GM21367 (cell line): Measurements from ENCODE around the gene KCNJ1.

Experiments used
- ATAC-seq: cut with Tn5 transposase; IDR thresholded peaks from one replicate; pipeline ENCODE4 v1.9.1; 2021; ENCODE audit not compliant: unreplicated experiment

KCNJ1 gene

GRCh38 chr11:128882451-128882850, 15.4 kb upstream of the KCNJ1 start:
- ATAC-seq: no peak

- ATAC-seq: no peak
These were observed 14.1 kb upstream of the KCNJ1 start for GRCh38 chr11:128881221-128881620.

GRCh38 chr11:128879817-128880216, 12.7 kb upstream of the KCNJ1 start:
- ATAC-seq: no peak

GRCh38 chr11:128878455-128878854, 11.4 kb upstream of the KCNJ1 start:
- ATAC-seq: no peak

GRCh38 chr11:128877726-128878125, 10.6 kb upstream of the KCNJ1 start:
- ATAC-seq: no peak

- no peak for ATAC-seq
These were observed 9.1 kb upstream of the KCNJ1 start for GRCh38 chr11:128876133-128876650.

- ATAC-seq: no peak
These were observed 7.3 kb upstream of the KCNJ1 start for GRCh38 chr11:128874427-128874826.

- ATAC-seq: no peak
These were observed 5.5 kb upstream of the KCNJ1 start for GRCh38 chr11:128872594-128872993.

- no peak for ATAC-seq
These were observed 5.0 kb upstream of the KCNJ1 start for GRCh38 chr11:128872094-128872493.

GRCh38 chr11:128871168-128871610, 4.1 kb upstream of the KCNJ1 start:
- no peak for ATAC-seq

- ATAC-seq: no peak
These were observed 2.0 kb upstream of the KCNJ1 start for GRCh38 chr11:128868841-128869671.

- no peak for ATAC-seq
These were observed 1.6 kb downstream of the KCNJ1 start for GRCh38 chr11:128865490-128865889.

GRCh38 chr11:128862908-128863660, 4.0 kb downstream of the KCNJ1 start:
- no peak for ATAC-seq

GRCh38 chr11:128862406-128862805, 4.7 kb downstream of the KCNJ1 start:
- no peak for ATAC-seq

GRCh38 chr11:128860571-128861361, 6.3 kb downstream of the KCNJ1 start:
- no peak for ATAC-seq

GRCh38 chr11:128859563-128860441, 7.3 kb downstream of the KCNJ1 start:
- peak; percentile 93 for ATAC-seq

GRCh38 chr11:128857341-128857740, 9.8 kb downstream of the KCNJ1 start:
- ATAC-seq: no peak

- ATAC-seq: no peak
These were observed 10.9 kb downstream of the KCNJ1 start for GRCh38 chr11:128856241-128856640.

GRCh38 chr11:128854841-128855240, 12.3 kb downstream of the KCNJ1 start:
- no peak for ATAC-seq

GRCh38 chr11:128853559-128853958, 13.5 kb downstream of the KCNJ1 start:
- no peak for ATAC-seq
